ENCODE results near the gene GLOD4.
"Not testable (repeated sequence)": the region's sequence is repeated elsewhere in the genome, so short reads cannot be mapped to it uniquely, and the experiment has no call there.

Gene GLOD4, protein sequence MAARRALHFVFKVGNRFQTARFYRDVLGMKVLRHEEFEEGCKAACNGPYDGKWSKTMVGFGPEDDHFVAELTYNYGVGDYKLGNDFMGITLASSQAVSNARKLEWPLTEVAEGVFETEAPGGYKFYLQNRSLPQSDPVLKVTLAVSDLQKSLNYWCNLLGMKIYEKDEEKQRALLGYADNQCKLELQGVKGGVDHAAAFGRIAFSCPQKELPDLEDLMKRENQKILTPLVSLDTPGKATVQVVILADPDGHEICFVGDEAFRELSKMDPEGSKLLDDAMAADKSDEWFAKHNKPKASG

GRCh38 chr17:781805-782731, at the start of gene GLOD4, which contains the start of gene MRM3:
GLOD4 (minus strand) TSS chr17:782280; CDS start chr17:782255, 25 bp downstream.
MRM3 (plus strand) TSS chr17:782353; CDS start chr17:782379, 26 bp downstream.
- DNase-seq (ENCODE audit: low read depth), result peak; percentile 79

DNA sequence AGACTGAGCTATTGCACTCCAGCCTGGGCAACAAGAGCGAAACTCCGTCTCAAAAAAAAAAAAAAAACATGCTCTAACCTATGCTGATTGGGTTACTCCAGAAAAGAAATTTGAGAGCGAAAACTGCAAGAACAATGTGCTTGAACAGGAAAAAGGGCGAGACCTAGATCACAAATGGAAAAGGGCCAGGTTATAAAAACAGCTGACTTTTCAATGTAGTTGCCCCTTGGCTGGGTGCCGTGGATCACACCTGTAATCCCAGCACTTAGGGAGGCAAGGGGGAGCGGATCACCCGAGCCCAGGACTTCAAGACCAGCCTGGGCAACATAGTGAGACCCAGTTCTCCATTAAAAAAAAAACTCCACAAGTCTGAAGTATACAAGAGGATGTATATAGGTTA, 48.9 kb upstream of the GLOD4 start:
- no peak for DNase-seq (ENCODE audit: low read depth)

GRCh38 chr17:830381-830780, 48.3 kb upstream of the GLOD4 start:
- DNase-seq (ENCODE audit: low read depth), result no peak

DNA sequence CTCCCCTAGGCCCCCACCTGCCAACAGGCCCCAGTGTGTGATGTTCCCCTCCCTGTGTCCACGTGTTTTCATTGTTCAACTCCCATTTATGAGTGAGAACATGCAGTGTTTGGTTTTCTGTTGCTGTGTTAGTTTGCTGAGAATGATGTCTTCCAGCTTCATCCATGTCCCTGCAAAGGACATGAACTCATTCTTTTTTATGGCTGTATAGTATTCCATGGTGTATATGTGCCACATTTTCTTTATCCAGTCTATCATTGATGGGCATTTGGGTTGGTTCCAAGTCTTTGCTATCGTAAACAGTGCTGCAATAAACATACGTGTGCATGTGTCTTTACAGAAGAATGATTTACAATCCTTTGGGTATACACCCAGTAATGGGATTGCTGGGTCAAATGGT, 47.5 kb upstream of the GLOD4 start:
- not testable (repeated sequence) for DNase-seq (ENCODE audit: low read depth)

GRCh38 chr17:828761-829160, 46.7 kb upstream of the GLOD4 start:
- DNase-seq (ENCODE audit: low read depth), result peak; percentile 38

DNA sequence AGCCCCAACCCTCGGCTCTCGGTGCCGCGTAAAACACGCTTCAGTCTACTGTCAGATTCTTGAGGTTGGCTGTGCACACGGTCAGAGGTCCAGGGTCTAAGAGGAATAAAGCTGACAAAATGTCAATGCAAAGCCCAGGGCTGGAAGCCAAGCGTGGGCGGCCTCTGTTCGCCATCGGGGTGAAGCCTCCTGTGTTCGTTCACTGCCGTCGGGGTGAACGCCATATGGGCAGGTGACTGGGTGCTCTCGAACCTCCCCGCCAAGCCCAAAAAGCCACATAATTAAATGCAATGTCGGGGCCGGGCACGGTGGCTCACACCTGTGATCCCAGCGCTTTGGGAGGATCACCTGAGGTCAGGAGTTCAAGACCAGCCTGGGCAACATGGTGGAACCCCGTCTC, 44.7 kb upstream of the GLOD4 start:
- no peak for DNase-seq (ENCODE audit: low read depth)

- DNase-seq (ENCODE audit: low read depth), result no peak
Measured at GRCh38 chr17:825216-825615, 43.1 kb upstream of the GLOD4 start.

DNA sequence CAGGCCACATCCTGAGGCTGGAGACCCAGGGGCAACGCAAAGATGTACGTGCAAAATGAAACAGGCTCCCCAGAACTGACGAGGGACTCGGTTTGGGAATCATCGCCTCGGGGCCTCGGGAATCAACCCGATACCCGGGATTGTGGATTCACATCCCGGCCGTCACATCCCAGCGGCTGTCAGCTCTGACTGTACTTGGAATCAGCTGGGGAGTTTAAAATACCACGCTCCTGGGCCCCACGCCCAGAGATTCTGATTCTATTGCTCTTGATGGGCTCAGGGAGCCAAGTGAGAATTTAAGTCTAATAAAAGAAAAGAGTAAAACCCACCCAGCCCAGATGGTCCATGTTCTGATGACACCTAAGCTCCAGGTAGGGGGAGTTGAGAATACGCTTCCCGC, 42.3 kb upstream of the GLOD4 start:
- no peak for DNase-seq (ENCODE audit: low read depth)

- DNase-seq (ENCODE audit: low read depth), result no peak
Measured at GRCh38 chr17:823501-823902, 41.4 kb upstream of the GLOD4 start.

DNA sequence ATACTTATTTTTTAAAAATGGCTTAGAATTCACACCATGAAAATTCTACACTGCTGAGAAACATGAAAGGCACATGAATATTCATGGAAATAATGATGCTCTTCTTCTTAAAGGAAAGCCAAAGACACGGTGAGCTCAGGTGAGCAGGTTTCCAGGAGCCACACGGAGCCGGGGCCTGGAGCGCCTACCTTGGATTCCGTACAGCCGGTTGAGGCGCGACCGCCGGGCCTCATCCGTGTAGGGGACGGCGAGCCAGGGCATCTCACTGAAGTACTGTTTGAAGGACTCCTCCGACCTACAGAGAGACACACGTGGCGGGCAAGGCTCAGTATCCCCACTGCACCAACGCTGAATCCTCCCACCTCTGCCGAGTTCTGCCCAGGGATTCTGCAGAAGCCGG, 37.2 kb upstream of the GLOD4 start:
- no peak for DNase-seq (ENCODE audit: low read depth)

- DNase-seq (ENCODE audit: low read depth), result no peak
Measured at GRCh38 chr17:814371-814770, 32.3 kb upstream of the GLOD4 start.

- no peak for DNase-seq (ENCODE audit: low read depth)
Measured at GRCh38 chr17:812638-813204, 30.6 kb upstream of the GLOD4 start.

GRCh38 chr17:811051-811784, 29.1 kb upstream of the GLOD4 start:
- no peak for DNase-seq (ENCODE audit: low read depth)

GRCh38 chr17:807523-808294, 25.6 kb upstream of the GLOD4 start:
- no peak for DNase-seq (ENCODE audit: low read depth)

DNA sequence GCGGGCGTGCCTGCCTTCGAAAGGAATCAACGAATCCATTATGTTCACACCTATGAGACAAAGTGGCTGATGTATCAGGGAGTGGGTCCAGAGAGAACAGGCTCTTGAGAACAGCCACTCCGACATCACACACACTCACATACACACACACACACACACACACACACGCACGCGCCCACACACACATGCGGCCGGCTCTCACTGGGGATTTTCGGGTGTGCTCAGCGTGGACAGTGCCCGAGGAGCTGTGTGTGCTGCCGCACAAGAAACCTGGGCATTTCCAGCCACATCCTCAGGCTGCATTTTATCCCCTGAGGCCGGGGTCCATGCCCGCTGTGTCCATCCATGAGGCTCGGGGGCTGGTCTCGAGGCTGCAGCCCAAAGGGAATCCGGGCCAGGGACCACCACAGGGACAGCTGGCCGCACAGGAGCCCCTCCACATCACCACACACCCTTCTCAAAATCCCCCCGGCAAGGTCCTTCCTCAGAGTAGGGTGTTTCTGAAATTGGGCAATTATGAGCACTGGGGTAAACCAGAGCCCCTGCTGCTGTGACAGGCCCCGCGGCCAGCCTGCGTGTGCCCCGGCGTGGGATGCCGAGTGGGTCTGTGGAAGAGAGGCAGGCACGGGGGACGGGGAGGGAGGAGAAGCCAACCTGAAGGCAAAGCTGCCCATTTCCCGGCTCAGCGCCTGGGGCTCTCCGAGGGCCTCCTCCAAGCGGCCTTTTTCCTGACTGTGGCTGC, 24.9 kb upstream of the GLOD4 start:
- no peak for DNase-seq (ENCODE audit: low read depth)

GRCh38 chr17:806346-806745, 24.3 kb upstream of the GLOD4 start:
- DNase-seq (ENCODE audit: low read depth), result no peak

DNA sequence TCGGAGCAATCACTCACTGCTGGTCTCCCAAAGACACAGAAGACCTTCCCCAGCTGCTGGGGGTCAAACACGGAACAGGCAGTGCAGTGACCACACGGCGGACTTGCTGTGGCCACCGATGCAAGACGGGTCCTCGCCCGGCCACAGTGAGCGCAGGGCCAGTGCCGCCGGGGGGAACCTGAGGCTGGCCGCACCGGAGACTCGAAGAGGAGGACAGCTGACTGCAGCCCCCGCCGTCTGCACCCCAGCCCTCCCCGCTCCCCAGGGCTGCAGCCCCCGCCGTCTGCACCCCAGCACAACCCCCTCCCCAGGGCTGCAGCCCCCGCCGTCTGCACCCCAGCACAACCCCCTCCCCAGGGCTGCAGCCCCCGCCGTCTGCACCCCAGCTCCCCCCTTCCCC, 23.8 kb upstream of the GLOD4 start:
- DNase-seq (ENCODE audit: low read depth), result not testable (repeated sequence)

DNA sequence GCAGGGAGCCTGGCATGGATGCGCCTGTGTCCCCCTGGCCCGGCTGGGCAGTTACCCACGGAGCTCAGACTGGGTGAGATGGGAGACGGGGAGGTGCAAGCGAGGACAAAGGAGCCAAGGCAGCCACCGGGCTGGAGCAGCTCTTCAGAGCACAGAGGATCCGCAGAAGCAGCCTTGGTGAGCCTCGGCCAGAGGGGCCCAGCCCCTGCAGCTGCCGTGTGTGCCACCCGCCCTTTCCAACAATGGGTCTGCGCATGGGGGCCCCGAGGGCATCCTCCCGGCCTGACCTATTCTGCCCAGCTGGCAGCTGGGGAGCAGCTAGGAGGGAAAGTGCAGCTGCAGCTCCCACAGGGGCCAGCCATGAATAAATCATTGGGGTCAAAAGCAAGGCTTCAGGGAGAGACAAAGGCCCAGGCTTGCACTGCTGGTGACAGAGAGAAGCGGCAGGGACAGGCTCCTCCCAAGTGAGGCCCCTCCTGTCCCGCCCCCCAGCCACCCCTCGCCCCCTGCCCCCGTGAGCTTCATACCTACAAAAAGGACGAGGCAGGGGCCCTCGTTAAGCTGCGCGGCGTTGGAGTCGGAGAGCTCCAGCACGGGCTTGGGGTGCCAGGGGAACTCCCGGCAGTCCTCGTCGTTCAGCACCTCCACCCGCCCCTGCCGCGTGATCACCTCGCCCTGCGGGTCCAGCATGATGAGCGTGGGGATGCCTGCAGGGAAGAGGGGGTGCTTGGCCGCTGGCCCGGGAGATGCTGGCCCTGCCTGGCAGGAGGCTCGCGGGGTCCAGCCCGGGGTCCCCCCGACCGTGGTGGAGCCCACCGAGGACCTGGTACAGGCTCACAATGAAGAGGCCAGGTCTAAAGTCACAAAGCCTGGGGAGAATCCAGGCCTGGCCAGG, 22.7 kb upstream of the GLOD4 start:
- DNase-seq (ENCODE audit: low read depth), result no peak
